HepG2 (cell line): ENCODE results near the gene CPNE4.

Experiments
- CREB1 ChIP-seq, 2 experiments: fragments of 450-650 bp in 1 of 2; IDR thresholded peaks; 2 replicates each; pipeline ENCODE4 v1.6.1; 2016 to 2017; ENCODE audit warnings: control low read depth in 1 of 2, mild to moderate bottlenecking in 1 of 2, missing compliant biosample characterization in 1 of 2, missing genetic modification characterization in 1 of 2
- GABPA ChIP-seq, 2 experiments: IDR thresholded peaks; 2 replicates each; pipeline ENCODE4 v1.6.1; 2011 to 2016; ENCODE audit warnings: low read depth in 2 of 2, low read length in 1 of 2, missing biosample characterization in 1 of 2, missing genetic modification characterization in 1 of 2
- JUND ChIP-seq: sonication (generic); formaldehyde crosslinking; IDR thresholded peaks from 2 replicates; pipeline ENCODE4 v1.8.0; 2022; ENCODE audit warnings: mild to moderate bottlenecking, missing genetic modification reagents
- PLSCR1 ChIP-seq: sonication (generic); formaldehyde crosslinking; IDR thresholded peaks from 2 replicates; pipeline ENCODE4 v1.5.0; 2020; ENCODE audit warnings: missing genetic modification reagents, mild to moderate bottlenecking, borderline replicate concordance
- POLR2AphosphoS5 ChIP-seq: IDR thresholded peaks from 2 replicates; pipeline ENCODE4 v1.6.1; 2012; ENCODE audit warnings: low read depth, low read length
- SP1 ChIP-seq, 2 experiments: fragments of 450-650 bp in 1 of 2; sonication (generic) in 1 of 2; formaldehyde crosslinking in 1 of 2; IDR thresholded peaks; 2 replicates each; pipeline versions ENCODE4 v1.4.0 to v1.6.1; 2016 to 2020; ENCODE audit warnings: missing genetic modification reagents in 1 of 2
- ZBTB10 ChIP-seq: sonication (generic); formaldehyde crosslinking; IDR thresholded peaks from 2 replicates; pipeline ENCODE4 v1.4.0; 2020; ENCODE audit warnings: missing genetic modification reagents, borderline replicate concordance
- ZFX ChIP-seq: sonication (generic); formaldehyde crosslinking; IDR thresholded peaks from 2 replicates; pipeline ENCODE4 v1.4.0; 2020; ENCODE audit warnings: mild to moderate bottlenecking, low read depth, missing genetic modification reagents, moderate library complexity
- ZHX1 ChIP-seq: sonication (generic); formaldehyde crosslinking; IDR thresholded peaks from 2 replicates; pipeline ENCODE4 v1.8.1; 2022; ENCODE audit warnings: low read depth, mild to moderate bottlenecking, missing genetic modification reagents
- ZNF724P ChIP-seq: sonication (generic); formaldehyde crosslinking; IDR thresholded peaks from 2 replicates; pipeline ENCODE4 v1.8.0; 2022; ENCODE audit warnings: missing genetic modification reagents, borderline replicate concordance
- TF ChIP-seq, protein P1 (sequence below): sonication (generic); formaldehyde crosslinking; IDR thresholded peaks from 2 replicates; pipeline ENCODE4 v1.8.0; 2022; ENCODE audit warnings: mild to moderate bottlenecking, missing genetic modification reagents, borderline replicate concordance
- TF ChIP-seq, protein P2 (sequence below): sonication (generic); formaldehyde crosslinking; IDR thresholded peaks from 2 replicates; pipeline ENCODE4 v1.4.0; 2020; ENCODE audit warnings: missing genetic modification reagents
- TF ChIP-seq, protein P3 (sequence below): sonication (generic); formaldehyde crosslinking; IDR thresholded peaks from 2 replicates; pipeline ENCODE4 v1.4.0; 2020; ENCODE audit warnings: missing genetic modification reagents, low read depth, mild to moderate bottlenecking, borderline replicate concordance

GRCh38 chr3:131591394-131592014 is 443.3 kb downstream of the CPNE4 start:
- TF ChIP-seq, protein P1, sequence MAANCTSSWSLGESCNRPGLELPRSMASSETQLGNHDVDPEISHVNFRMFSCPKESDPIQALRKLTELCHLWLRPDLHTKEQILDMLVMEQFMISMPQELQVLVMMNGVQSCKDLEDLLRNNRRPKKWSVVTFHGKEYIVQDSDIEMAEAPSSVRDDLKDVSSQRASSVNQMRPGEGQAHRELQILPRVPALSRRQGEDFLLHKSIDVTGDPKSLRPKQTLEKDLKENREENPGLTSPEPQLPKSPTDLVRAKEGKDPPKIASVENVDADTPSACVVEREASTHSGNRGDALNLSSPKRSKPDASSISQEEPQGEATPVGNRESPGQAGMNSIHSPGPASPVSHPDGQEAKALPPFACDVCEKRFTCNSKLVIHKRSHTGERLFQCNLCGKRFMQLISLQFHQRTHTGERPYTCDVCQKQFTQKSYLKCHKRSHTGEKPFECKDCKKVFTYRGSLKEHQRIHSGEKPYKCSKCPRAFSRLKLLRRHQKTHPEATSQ (CRISPR knock-in tag): no peak
- no peak for TF ChIP-seq SP1 (IDR thresholded peaks at IDR 0.05)
- TF ChIP-seq SP1 (CRISPR knock-in tag; IDR thresholded peaks at IDR 0.05): no peak
- TF ChIP-seq ZFX (CRISPR knock-in tag): no peak
- TF ChIP-seq PLSCR1 (CRISPR knock-in tag): no peak
- TF ChIP-seq, protein P2, sequence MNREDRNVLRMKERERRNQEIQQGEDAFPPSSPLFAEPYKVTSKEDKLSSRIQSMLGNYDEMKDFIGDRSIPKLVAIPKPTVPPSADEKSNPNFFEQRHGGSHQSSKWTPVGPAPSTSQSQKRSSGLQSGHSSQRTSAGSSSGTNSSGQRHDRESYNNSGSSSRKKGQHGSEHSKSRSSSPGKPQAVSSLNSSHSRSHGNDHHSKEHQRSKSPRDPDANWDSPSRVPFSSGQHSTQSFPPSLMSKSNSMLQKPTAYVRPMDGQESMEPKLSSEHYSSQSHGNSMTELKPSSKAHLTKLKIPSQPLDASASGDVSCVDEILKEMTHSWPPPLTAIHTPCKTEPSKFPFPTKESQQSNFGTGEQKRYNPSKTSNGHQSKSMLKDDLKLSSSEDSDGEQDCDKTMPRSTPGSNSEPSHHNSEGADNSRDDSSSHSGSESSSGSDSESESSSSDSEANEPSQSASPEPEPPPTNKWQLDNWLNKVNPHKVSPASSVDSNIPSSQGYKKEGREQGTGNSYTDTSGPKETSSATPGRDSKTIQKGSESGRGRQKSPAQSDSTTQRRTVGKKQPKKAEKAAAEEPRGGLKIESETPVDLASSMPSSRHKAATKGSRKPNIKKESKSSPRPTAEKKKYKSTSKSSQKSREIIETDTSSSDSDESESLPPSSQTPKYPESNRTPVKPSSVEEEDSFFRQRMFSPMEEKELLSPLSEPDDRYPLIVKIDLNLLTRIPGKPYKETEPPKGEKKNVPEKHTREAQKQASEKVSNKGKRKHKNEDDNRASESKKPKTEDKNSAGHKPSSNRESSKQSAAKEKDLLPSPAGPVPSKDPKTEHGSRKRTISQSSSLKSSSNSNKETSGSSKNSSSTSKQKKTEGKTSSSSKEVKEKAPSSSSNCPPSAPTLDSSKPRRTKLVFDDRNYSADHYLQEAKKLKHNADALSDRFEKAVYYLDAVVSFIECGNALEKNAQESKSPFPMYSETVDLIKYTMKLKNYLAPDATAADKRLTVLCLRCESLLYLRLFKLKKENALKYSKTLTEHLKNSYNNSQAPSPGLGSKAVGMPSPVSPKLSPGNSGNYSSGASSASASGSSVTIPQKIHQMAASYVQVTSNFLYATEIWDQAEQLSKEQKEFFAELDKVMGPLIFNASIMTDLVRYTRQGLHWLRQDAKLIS (CRISPR knock-in tag): no peak
- no peak for TF ChIP-seq ZBTB10
- TF ChIP-seq ZNF724P (CRISPR knock-in tag): no peak
- no peak for TF ChIP-seq ZHX1 (CRISPR knock-in tag)
- no peak for TF ChIP-seq GABPA (IDR thresholded peaks at IDR 0.05; ENCODE audit: low read depth, low read length)
- no peak for TF ChIP-seq GABPA (CRISPR knock-in tag; IDR thresholded peaks at IDR 0.05; ENCODE audit: low read depth)
- no peak for TF ChIP-seq CREB1 (IDR thresholded peaks at IDR 0.05)
- no peak for TF ChIP-seq CREB1 (CRISPR knock-in tag; IDR thresholded peaks at IDR 0.05)
- no peak for TF ChIP-seq JUND (CRISPR knock-in tag)
- TF ChIP-seq, protein P3, sequence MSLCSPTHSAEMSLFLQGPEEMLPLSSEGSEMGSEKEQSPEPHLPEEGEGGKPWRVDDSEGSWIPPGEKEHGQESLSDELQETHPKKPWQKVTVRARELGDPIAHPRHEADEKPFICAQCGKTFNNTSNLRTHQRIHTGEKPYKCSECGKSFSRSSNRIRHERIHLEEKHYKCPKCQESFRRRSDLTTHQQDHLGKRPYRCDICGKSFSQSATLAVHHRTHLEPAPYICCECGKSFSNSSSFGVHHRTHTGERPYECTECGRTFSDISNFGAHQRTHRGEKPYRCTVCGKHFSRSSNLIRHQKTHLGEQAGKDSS (CRISPR knock-in tag): no peak
- no peak for TF ChIP-seq POLR2AphosphoS5
